ENCODE data around the gene HNRNPC. TPM values are rescaled to one million over a fixed set of nuclear protein-coding genes. Genes with fewer than 3 reads are reported as not detected.

The HNRNPC gene
- total RNA-seq, 1 experiment from 2014 or later: 1,062 TPM

- H3K23ac ChIP-seq (ENCODE audit: insufficient read length, low read depth, low read length): no peak overlapping the region
- H3K18ac ChIP-seq (ENCODE audit: insufficient read length, low read depth, low read length): no peak overlapping the region
- Mint-ChIP-seq H3K4me3 (no peak overlapping the region; a peak in 1 of 5 replicates), H3K27ac (peak overlapping the region in 1 of 3 experiments; percentile 62; a peak in 1 of 7 replicates), H3K36me3 (ENCODE audit: insufficient read depth in 1 of 3, low read depth in 3 of 3) (peaks cover 52 to 92% (median 82%) of the 10 kb centered on the region in 3 experiments), H3K9me3 (no peaks in the 10 kb centered on the region), H3K4me1 (peaks cover 16 to 28% of the 10 kb centered on the region in 2 experiments), H3K27me3 (ENCODE audit: low read depth) (no peaks in the 10 kb centered on the region)
- no peaks in the 10 kb centered on the region; the same call in 1 of the 2 replicates for H3K4me1 ChIP-seq (ENCODE audit: insufficient read depth, low read length)
- no peak overlapping the region for H2BK5ac ChIP-seq (ENCODE audit: insufficient read length, low read length)
- H3K27ac ChIP-seq (ENCODE audit: insufficient read length, low read depth, low read length): no peak overlapping the region
- no peak overlapping the region for H3K9ac ChIP-seq (ENCODE audit: extremely low read depth, insufficient read length, low read length)
- H4K8ac ChIP-seq (replicated peaks; ENCODE audit: insufficient read length, low read depth, low read length): no peak overlapping the region
- no peaks in the 10 kb centered on the region for H4K20me1 ChIP-seq (ENCODE audit: control insufficient read depth, insufficient read depth, insufficient read length)
- H2AK5ac ChIP-seq (ENCODE audit: insufficient read length, low read length): no peak overlapping the region
- H2BK12ac ChIP-seq (ENCODE audit: insufficient read length, low read depth, low read length): no peak overlapping the region
- H3K56ac ChIP-seq (ENCODE audit: insufficient read length, low read depth, low read length): no peak overlapping the region
- H2AFZ ChIP-seq (ENCODE audit: low read length): no peak overlapping the region
- no CpG with 5 or more reads among the region's 8 CpGs for WGBS (ENCODE audit: extremely low coverage, insufficient read length, low lambda C conversion rate)
- DNase-seq: no peak
- H3K14ac ChIP-seq (ENCODE audit: insufficient read depth, low read length): no peak overlapping the region
- no peak overlapping the region for H2BK20ac ChIP-seq (ENCODE audit: low read depth, low read length, poor library complexity, severe bottlenecking)
- no peak overlapping the region for H3K4ac ChIP-seq (ENCODE audit: low read depth, low read length)
- H2BK120ac ChIP-seq (ENCODE audit: low read depth, low read length, poor library complexity, severe bottlenecking): no peak overlapping the region
- H3T11ph ChIP-seq (ENCODE audit: low read length): no peak overlapping the region
- H3K23me2 ChIP-seq (ENCODE audit: insufficient read length, low read depth, low read length, poor library complexity, severe bottlenecking): no peaks in the 10 kb centered on the region
- H4K91ac ChIP-seq (ENCODE audit: insufficient read length, low read depth, low read length): no peak overlapping the region
- peaks cover 3% of the 10 kb centered on the region for H3K79me1 ChIP-seq (ENCODE audit: insufficient read depth, low read depth, low read length, poor library complexity, severe bottlenecking)
- H4K5ac ChIP-seq (ENCODE audit: insufficient read length, low read depth, low read length): no peak overlapping the region
- H3K79me2 ChIP-seq (ENCODE audit: insufficient read depth, low read length): peaks cover 80% of the 10 kb centered on the region
- no peaks in the 10 kb centered on the region for H3K27me3 ChIP-seq (ENCODE audit: insufficient read depth, low read length)
- H3K9me3 ChIP-seq (ENCODE audit: control insufficient read depth, low read depth, low read length): no peaks in the 10 kb centered on the region
- H3K4me2 ChIP-seq (ENCODE audit: insufficient read depth, insufficient read length, low read length): no peak overlapping the region
- TF ChIP-seq CTCF (conservative IDR thresholded peaks at IDR 0.05): no peak
- H2BK15ac ChIP-seq (ENCODE audit: low read depth, low read length): no peak overlapping the region
Observed at GRCh38 chr14:21248739-21249411, 20.4 kb downstream of the HNRNPC start.

Measured in H9 (cell line).